H1 (cell line): ENCODE measurements around the gene ISM1. TPM values are rescaled to one million over a fixed set of nuclear protein-coding genes. Genes with fewer than 3 reads are reported as not detected.

ENCODE experiments used
- CTCF ChIA-PET: fragments of 300-600 bp; sonication (Branson Sonifier 250); formaldehyde crosslinking; loops from one replicate; lab custom pipeline; 2021; ENCODE audit not compliant: partially characterized antibody; lab: Charles Lee
- POLR2A ChIA-PET: fragments of 300-600 bp; sonication (Branson Sonifier 250); formaldehyde crosslinking; loops from one replicate; lab custom pipeline; 2021; ENCODE audit warnings: inconsistent platforms; ENCODE audit not compliant: partially characterized antibody; lab: Charles Lee
- DNase-seq, 2 experiments: peaks; one replicate each; pipeline versions ENCODE4 v3.0.0 to v3.0.0-alpha.2; 2010 to 2022; ENCODE audit warnings: low spot score in 2 of 2, low read depth in 1 of 2, mixed read lengths in 1 of 2
- FAIRE-seq: peaks from 2 replicates; lab custom pipeline; 2011; peaks lifted over from hg19 to GRCh38; lab: Jason Lieb, UNC
- H2AFZ ChIP-seq: 2 replicates; pipeline ENCODE4 v1.8.1; 2012; ENCODE audit warnings: low read length, inconsistent platforms
- H2AK5ac ChIP-seq: 2 replicates; pipeline ENCODE4 v1.6.1; 2013; ENCODE audit warnings: low read depth, low read length
- H2BK120ac ChIP-seq: replicated peaks from 2 replicates; pipeline ENCODE3; 2013; ENCODE audit warnings: low read depth, low read length, inconsistent platforms
- H2BK12ac ChIP-seq: 2 replicates; pipeline ENCODE4 v1.6.1; 2013; ENCODE audit warnings: low read depth, low read length
- H2BK15ac ChIP-seq: 2 replicates; pipeline ENCODE4 v1.6.1; 2013; ENCODE audit warnings: low read length
- H2BK20ac ChIP-seq: 2 replicates; pipeline ENCODE4 v1.6.1; 2013; ENCODE audit warnings: low read length
- H2BK5ac ChIP-seq: 2 replicates; pipeline ENCODE4 v1.6.1; 2013; ENCODE audit warnings: low read depth, low read length
- H3K14ac ChIP-seq: 2 replicates; pipeline ENCODE4 v1.6.1; 2013; ENCODE audit warnings: inconsistent platforms; ENCODE audit not compliant: insufficient read length
- H3K18ac ChIP-seq: 2 replicates; pipeline ENCODE4 v1.6.1; 2013; ENCODE audit warnings: low read length; ENCODE audit errors: extremely low read depth
- H3K23ac ChIP-seq: 2 replicates; pipeline ENCODE4 v1.6.1; 2013; ENCODE audit warnings: inconsistent platforms; ENCODE audit not compliant: insufficient read length
- H3K23me2 ChIP-seq: 2 replicates; pipeline ENCODE4 v1.6.1; 2013; ENCODE audit warnings: low read depth, low read length
- H3K27ac ChIP-seq: 2 replicates; pipeline ENCODE4 v1.6.1; 2011; ENCODE audit warnings: low read depth, low read length, inconsistent platforms
- H3K27me3 ChIP-seq, 4 experiments: replicated peaks in 1 of 4; 1 replicate in 1 of 4; 2 replicates in 3 of 4; pipeline versions ENCODE4 v1.6.1 to v1.8.1; 2011 to 2013; ENCODE audit warnings: low read length in 3 of 4, mild to moderate bottlenecking in 3 of 4, inconsistent platforms in 2 of 4, mixed read lengths in 2 of 4, moderate library complexity in 1 of 4; ENCODE audit not compliant: control insufficient read depth in 3 of 4, insufficient read depth in 3 of 4; ENCODE audit errors: extremely low read depth in 1 of 4
- H3K36me3 ChIP-seq, 4 experiments: 2 replicates each; pipeline versions ENCODE4 v1.6.1 to v1.8.1; 2011 to 2013; ENCODE audit warnings: mild to moderate bottlenecking in 4 of 4, low read length in 3 of 4, moderate library complexity in 2 of 4, control low read depth in 1 of 4, inconsistent platforms in 1 of 4; ENCODE audit not compliant: insufficient read depth in 4 of 4, control insufficient read depth in 2 of 4
- H3K4ac ChIP-seq: replicated peaks from 2 replicates; pipeline ENCODE3; 2013; ENCODE audit warnings: low read length, low read depth, mixed read lengths, inconsistent platforms; ENCODE audit not compliant: insufficient read length
- H3K4me1 ChIP-seq, 4 experiments: replicated peaks in 1 of 4; 1 replicate in 1 of 4; 2 replicates in 3 of 4; pipeline versions ENCODE4 v1.6.1 to v1.8.1; 2011 to 2013; ENCODE audit warnings: low read length in 3 of 4, inconsistent platforms in 2 of 4, mixed read lengths in 1 of 4; ENCODE audit not compliant: insufficient read depth in 4 of 4, control insufficient read depth in 3 of 4
- H3K4me2 ChIP-seq, 2 experiments: 2 replicates each; pipeline versions ENCODE4 v1.6.1 to v1.8.1; 2011 to 2013; ENCODE audit warnings: low read depth in 2 of 2, low read length in 2 of 2, control low read depth in 1 of 2, inconsistent platforms in 1 of 2, mild to moderate bottlenecking in 1 of 2; ENCODE audit not compliant: insufficient read depth in 1 of 2
- H3K4me3 ChIP-seq, 4 experiments: fragments of 200-600, 300-600 bp in 1 of 4; sonication (generic), shearing (Covaris generic), sonication (Bioruptor Twin) in 1 of 4; 2 replicates each; pipeline versions ENCODE4 v1.5.1 to v1.8.1; 2011 to 2016; ENCODE audit warnings: low read length in 4 of 4, low read depth in 3 of 4, control low read depth in 2 of 4, inconsistent platforms in 2 of 4, mild to moderate bottlenecking in 2 of 4, mixed read lengths in 1 of 4, moderate library complexity in 1 of 4; ENCODE audit not compliant: insufficient read depth in 2 of 4; ENCODE audit errors: extremely low read depth in 1 of 4
- H3K56ac ChIP-seq: replicated peaks from 2 replicates; pipeline ENCODE3; 2013; ENCODE audit warnings: low read depth, mild to moderate bottlenecking, mixed read lengths, low read length, inconsistent platforms; ENCODE audit not compliant: insufficient read length
- H3K79me1 ChIP-seq: 2 replicates; pipeline ENCODE4 v1.6.1; 2013; ENCODE audit warnings: low read depth, low read length, control low read depth
- H3K79me2 ChIP-seq, 2 experiments: 2 replicates each; pipeline versions ENCODE4 v1.6.1 to v1.8.1; 2012 to 2013; ENCODE audit warnings: low read length in 2 of 2, mild to moderate bottlenecking in 2 of 2, inconsistent platforms in 1 of 2; ENCODE audit not compliant: insufficient read depth in 2 of 2, control insufficient read depth in 1 of 2
- H3K9ac ChIP-seq, 4 experiments: replicated peaks in 1 of 4; 1 replicate in 1 of 4; 2 replicates in 3 of 4; pipeline versions ENCODE4 v1.6.1 to v1.8.1; 2011 to 2013; ENCODE audit warnings: low read depth in 3 of 4, low read length in 3 of 4, control low read depth in 2 of 4, mild to moderate bottlenecking in 2 of 4, moderate library complexity in 2 of 4, inconsistent platforms in 1 of 4; ENCODE audit errors: extremely low read depth in 1 of 4
- H3K9me3 ChIP-seq, 2 experiments: 2 replicates each; pipeline versions ENCODE4 v1.6.1 to v1.8.1; 2012 to 2013; ENCODE audit warnings: mild to moderate bottlenecking in 2 of 2, moderate library complexity in 2 of 2, control low read depth in 1 of 2, inconsistent platforms in 1 of 2, low read depth in 1 of 2, low read length in 1 of 2, mixed read lengths in 1 of 2; ENCODE audit not compliant: insufficient read depth in 2 of 2
- H4K20me1 ChIP-seq, 2 experiments: replicated peaks in 1 of 2; 2 replicates each; pipeline versions ENCODE3 to v1.8.1; 2011 to 2013; ENCODE audit warnings: inconsistent platforms in 2 of 2, low read length in 2 of 2, mild to moderate bottlenecking in 1 of 2; ENCODE audit not compliant: insufficient read depth in 2 of 2, control insufficient read depth in 1 of 2
- H4K5ac ChIP-seq: 2 replicates; pipeline ENCODE4 v1.6.1; 2013; ENCODE audit warnings: low read length, low read depth, mixed read lengths, inconsistent platforms; ENCODE audit not compliant: insufficient read length
- H4K8ac ChIP-seq: 2 replicates; pipeline ENCODE4 v1.8.0; 2013; ENCODE audit warnings: mild to moderate bottlenecking, moderate library complexity, low read length, inconsistent platforms; ENCODE audit not compliant: insufficient read depth; ENCODE audit errors: extremely low read depth
- H4K91ac ChIP-seq: replicated peaks from 2 replicates; pipeline ENCODE3; 2013; ENCODE audit warnings: low read length, mixed read lengths, inconsistent platforms; ENCODE audit not compliant: insufficient read length
- MAFK ChIP-seq: IDR thresholded peaks from 2 replicates; pipeline ENCODE4 v1.6.1; 2012; ENCODE audit warnings: low read depth, mild to moderate bottlenecking, improper control_type of control experiment, low read length
- PHF8 ChIP-seq: fragments of 200-600 bp; sonication (generic); conservative IDR thresholded peaks from 2 replicates; pipeline ENCODE4 v1.7.1; 2012; ENCODE audit warnings: low read depth, mild to moderate bottlenecking, inconsistent platforms, low read length, moderate library complexity
- WGBS, 2 experiments: shearing (Covaris generic) in 1 of 2; methylation state at CpG; one replicate each; pipeline versions ENCODE4 v1.1.6 to v1.1.7; 2013 to 2015; ENCODE audit warnings: low lambda C conversion rate in 2 of 2, mixed read lengths in 2 of 2, inconsistent platforms in 1 of 2, low coverage in 1 of 2, missing lambda C conversion rate in 1 of 2; ENCODE audit not compliant: insufficient replicate concordance in 2 of 2, insufficient coverage in 1 of 2, insufficient read length in 1 of 2; ENCODE audit errors: extremely low coverage in 1 of 2, missing lambda C conversion rate in 1 of 2; 5-methylcytosine and 5-hydroxymethylcytosine counted together
- polyA plus RNA-seq, 7 experiments: library from polyadenylated mRNA; depleted of rRNA in 3 of 7; stranded (reverse) in 5 of 7; unstranded in 2 of 7; fragments of >200 nt in 5 of 7; fragments of 200-250 nt in 2 of 7; gene quantifications; 1 replicate in 5 of 7; 2 replicates in 1 of 7; 4 replicates in 1 of 7; pipeline versions ENCODE4 v1.2.1 to v1.2.3, GENCODE V29; 2011 to 2013; ENCODE audit warnings: missing spikeins in 2 of 7, mixed read lengths in 2 of 7
- total RNA-seq: library from RNA; stranded (reverse); fragmentation: NEBNext Ultra II Directional; extraction: Animal tissue kit (Norgen Biotek cat#: 25700); gene quantifications from 2 replicates; pipeline ENCODE4 v1.2.1, GENCODE V29; 2021

The ISM1 gene
- total and polyA plus RNA-seq, 2 of the 8 experiments (the other 6 are each of a cell fraction or from before 2014, with no cell fraction given): 0.62 to 0.97 TPM

DNA sequence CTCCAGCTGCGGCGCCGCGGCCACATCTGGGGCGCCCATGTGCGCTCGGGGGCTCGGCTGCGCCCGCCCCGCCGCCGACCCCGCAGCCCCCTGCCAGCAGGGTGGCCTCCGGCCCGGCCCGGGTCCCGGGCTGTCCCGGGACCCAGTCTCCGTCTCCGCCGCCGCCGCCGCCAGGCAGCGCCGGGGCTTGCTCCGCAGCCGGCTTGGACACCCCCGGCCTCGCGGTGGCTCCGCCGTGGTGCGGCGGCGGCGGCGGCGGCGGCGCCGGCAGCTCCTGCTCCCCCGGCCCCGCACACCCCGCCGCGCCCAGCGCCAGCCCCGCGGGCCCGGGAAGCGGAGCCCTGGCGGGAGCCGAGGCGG is 219 bp downstream of the ISM1 start:
- H3K18ac ChIP-seq: no peak overlapping the region
- TF ChIP-seq MAFK: no peak
- TF ChIP-seq PHF8: 0 out of 2 replicates have a peak, but pooled peaks have one; percentile 9
- FAIRE-seq (no peak), DNase-seq (no peak)
- POLR2A ChIA-PET: interaction anchor here (1.1 kb wide), 1 partner anchor 35 kb away, joined by 4 read pairs; no protein-coding TSS in a partner anchor
- no peak overlapping the region for H4K8ac ChIP-seq
- no peak overlapping the region for H4K5ac ChIP-seq
- WGBS, 2 experiments: no CpG with 5 or more reads among the region's 56 CpGs
- H3K56ac ChIP-seq: no peak overlapping the region
- H3K79me2 ChIP-seq: no peaks in the 10 kb centered on the region
- no peak overlapping the region for H2BK5ac ChIP-seq
- no peak overlapping the region for H3K9ac ChIP-seq
- peak overlapping the region in 3 of 4 experiments; percentile 43 to 81 (median 68); a peak in 5 of 8 replicates for H3K4me3 ChIP-seq
- peaks cover 18% of the 10 kb centered on the region; the same call in 1 of the 2 replicates for H3K23me2 ChIP-seq
- no peak overlapping the region for H3K4ac ChIP-seq
- peaks cover 10 to 56% (median 40%) of the 10 kb centered on the region in 4 experiments for H3K27me3 ChIP-seq
- H3K9me3 ChIP-seq: no peaks in the 10 kb centered on the region
- no peaks in the 10 kb centered on the region for H3K79me1 ChIP-seq
- no peak overlapping the region for H3K14ac ChIP-seq
- H2AFZ ChIP-seq: no peak overlapping the region
- peaks cover 0 to 3% (median 2%) of the 10 kb centered on the region in 4 experiments; a peak in 3 of 7 replicates for H3K4me1 ChIP-seq
- H2BK20ac ChIP-seq: no peak overlapping the region
- H3K23ac ChIP-seq: no peak overlapping the region
- H4K20me1 ChIP-seq: peaks cover 0 to 1% of the 10 kb centered on the region in 2 experiments
- H2BK120ac ChIP-seq: no peak overlapping the region
- no peaks in the 10 kb centered on the region for H3K36me3 ChIP-seq
- CTCF ChIA-PET: interaction anchor here (1.0 kb wide), 1 partner anchor 73 kb away, joined by 3 read pairs; no protein-coding TSS in a partner anchor
- H2BK12ac ChIP-seq: no peak overlapping the region
- H3K27ac ChIP-seq: no peak overlapping the region
- no peak overlapping the region for H2BK15ac ChIP-seq
- no peak overlapping the region for H2AK5ac ChIP-seq
- peak overlapping the region; percentile 82 to 99 for H3K4me2 ChIP-seq
- H4K91ac ChIP-seq: no peak overlapping the region
